ENCODE results near the gene ADAMTS3. TPM values are rescaled to one million over a fixed set of nuclear protein-coding genes. Genes with fewer than 3 reads are reported as not detected.
A peak's percentile ranks its signal among the peaks of the same experiment; 100 is the strongest.

Gene ADAMTS3
- total RNA-seq, 1 donor from 2014 or later: 0.24 TPM

DNA sequence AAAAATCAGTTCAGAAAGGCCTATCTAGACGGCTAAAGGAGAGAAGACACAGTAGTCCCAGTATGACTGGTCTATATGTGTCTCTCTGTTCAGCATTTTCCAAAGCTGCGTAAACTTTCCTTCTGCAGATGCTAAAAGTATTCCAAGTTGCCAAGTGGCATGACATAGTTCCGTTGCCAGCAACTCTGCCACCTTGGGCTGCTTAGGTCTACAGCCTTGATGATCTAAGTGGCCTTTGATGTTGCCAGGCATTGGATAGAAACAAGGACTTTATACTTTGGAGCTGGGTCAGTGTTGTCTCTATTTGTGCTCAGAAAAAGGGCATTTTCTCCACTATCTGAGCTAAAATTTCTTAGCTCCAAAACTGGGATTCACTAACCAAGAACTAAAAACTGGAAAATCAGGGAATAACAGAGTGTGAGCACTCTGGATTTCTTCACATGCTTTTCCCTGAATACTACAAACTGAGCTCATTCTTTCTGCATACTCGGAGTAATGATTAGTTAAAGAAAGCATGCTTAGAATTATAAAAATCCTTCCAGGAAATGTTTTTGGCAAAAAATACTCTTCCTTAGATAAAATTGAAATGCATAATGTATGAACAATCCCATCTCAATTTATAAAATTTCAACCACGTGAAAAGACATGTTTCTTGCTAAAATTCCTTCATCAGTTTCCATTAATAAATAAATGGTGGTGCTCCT lies 191.4 kb downstream of the ADAMTS3 start:
- DNase-seq (ENCODE audit: missing footprints) (no peak), ATAC-seq (no peak)
- intact Hi-C loops (cut with DNase I): no loop called here

DNA sequence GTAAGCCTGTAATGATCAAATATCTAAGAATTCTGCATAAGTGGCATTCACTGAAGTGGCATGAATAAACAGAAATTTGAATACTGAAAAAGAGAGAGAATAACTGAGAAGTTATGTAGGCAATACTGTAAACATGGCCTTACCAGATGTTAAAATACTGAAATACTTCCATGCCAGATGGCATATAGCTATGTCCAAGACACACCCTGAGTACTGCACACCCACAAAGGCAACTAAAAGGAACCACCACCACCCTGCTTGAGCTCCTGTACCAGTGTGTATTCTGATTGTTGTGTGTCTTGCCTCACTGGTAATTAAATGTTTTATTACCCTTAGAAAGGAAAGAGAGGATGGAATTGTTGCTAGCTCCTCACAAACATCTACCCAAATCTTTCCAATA lies 192.1 kb downstream of the ADAMTS3 start:
- intact Hi-C loops (cut with DNase I): no loop called here
- DNase-seq (ENCODE audit: missing footprints) (no peak), ATAC-seq (no peak)

DNA sequence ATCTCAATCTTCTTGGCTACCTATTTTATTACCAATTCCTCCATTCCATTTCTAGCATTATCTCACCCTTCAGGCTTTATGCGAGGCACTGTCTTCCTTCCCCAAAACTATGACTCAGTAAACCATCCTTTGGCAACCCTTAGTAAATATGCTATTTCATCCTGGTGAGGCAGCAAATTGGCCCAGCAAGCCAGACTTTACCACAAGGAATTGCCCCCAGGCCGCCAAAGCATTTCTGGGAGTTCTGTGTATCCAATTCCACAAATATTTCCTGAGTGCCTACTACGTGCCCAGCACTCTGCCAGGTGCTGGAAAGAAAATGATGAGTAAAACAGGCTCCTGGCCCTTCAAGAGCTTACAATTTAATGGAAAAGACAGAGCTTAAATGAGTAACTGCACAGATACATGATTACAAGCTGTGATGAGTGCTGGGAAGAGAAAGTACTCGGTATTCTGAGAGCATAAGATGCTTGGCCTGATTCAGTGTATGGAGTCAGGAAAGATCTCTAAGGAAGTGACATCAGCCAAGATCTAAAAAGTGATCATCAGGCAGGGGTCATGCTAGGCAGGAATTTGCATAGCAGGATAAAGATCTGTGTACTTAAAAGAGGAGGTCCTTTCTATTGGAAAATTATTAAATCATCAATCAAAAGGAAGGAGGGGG lies 193.8 kb downstream of the ADAMTS3 start:
- ATAC-seq: no peak
- intact Hi-C loops (cut with DNase I): no loop called here
- DNase-seq (ENCODE audit: missing footprints): no peak

DNA sequence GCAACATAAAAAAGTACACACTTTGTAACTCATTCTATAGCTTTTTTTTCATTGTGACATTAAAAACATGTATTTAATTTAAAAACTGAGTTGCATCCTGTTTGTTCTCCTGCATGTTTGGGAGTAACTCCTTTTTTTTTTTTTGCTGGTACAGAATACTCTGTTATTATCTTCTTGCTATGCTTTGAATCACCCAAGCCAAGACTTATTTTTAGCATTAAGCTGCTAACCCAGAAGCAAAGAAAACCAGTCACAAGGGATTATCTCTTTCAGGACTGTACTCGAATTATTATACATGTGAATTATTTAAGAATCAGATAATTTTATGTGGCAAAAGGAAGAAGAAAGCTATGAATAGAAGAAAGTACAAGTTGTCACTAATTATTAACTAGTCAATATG lies 194.9 kb downstream of the ADAMTS3 start:
- DNase-seq (ENCODE audit: missing footprints) (no peak), ATAC-seq (no peak)
- intact Hi-C loops (cut with DNase I): no loop called here

DNA sequence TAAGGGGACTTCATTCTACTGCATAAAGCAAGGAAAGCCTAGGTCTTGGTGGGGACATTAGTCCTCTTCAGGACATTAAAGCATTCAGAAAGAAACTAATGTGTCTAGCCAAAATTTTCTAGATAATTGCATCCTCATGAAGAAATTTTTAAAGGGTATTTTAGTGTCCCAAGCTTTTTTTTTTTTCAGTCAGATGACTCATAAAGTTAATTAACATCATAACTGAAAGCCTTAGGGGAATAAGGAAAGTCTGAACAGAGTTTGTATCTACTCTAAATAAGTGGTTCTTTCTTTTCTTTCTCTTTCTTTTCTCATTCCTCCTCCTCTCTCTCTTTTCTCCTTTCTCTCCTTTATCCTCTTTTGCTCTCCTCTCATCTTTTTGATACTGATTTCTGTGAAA lies 202.4 kb downstream of the ADAMTS3 start:
- DNase-seq (ENCODE audit: missing footprints): no peak
- ATAC-seq: no peak
- intact Hi-C loops (cut with DNase I): no loop called here

DNA sequence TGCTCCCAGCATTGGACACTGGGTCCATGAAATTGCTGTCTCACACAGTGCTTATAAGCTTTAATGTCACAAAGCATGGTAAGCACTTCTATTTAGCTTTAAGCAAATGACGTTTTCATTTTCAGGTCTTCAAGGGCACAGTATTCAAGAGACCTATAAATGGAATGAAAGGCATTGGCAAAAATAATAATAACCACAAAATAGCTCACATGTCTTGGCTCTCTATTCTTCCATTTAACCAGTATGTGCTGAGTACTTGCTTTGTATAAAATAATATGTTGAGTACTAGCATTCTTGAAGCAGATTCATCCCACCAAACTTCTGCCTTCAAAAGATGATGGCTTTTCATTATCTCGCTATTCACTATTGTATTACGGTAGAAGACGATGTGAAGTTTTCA lies 203.0 kb downstream of the ADAMTS3 start:
- ATAC-seq: no peak
- DNase-seq (ENCODE audit: missing footprints): no peak
- intact Hi-C loops (cut with DNase I): no loop called here

DNA sequence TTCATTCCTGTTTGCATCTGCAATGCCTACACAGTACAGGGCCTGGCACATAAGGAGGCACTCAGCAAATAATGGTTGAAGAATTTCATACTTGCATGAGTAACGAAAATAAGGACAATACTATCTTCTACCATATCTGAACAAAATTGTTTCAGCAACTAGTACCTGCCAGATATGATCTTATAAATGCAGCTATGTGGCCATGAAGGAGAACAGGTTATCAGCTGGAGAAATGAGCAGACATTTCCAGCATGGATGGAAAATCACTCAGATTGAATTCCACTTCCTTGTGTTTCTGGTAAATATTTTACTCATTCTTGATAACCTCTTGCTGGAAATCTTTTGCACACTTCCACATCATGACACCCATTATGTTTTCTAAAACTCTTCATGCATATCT lies 204.0 kb downstream of the ADAMTS3 start:
- ATAC-seq: no peak
- intact Hi-C loops (cut with DNase I): no loop called here
- no peak for DNase-seq (ENCODE audit: missing footprints)

DNA sequence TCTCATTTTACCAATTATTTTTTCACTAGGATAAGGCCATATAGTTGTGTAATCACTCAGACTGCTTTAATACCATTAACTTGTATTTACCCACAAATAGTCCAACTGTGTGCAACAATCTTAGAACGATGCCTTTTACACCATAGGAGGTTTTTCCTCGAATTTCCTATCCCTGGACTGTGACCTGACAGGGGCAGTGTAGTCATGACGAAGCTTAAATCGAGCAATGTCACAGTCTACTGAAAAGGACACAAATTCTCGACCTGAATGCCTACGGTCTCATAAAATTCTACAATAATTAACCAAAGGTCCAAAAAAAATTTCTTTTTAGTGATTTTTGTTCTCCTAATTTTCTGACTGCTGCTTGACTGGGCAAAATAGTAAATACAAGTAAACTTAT lies 208.9 kb downstream of the ADAMTS3 start:
- intact Hi-C loops (cut with DNase I): no loop called here
- DNase-seq (ENCODE audit: missing footprints): no peak
- no peak for ATAC-seq

DNA sequence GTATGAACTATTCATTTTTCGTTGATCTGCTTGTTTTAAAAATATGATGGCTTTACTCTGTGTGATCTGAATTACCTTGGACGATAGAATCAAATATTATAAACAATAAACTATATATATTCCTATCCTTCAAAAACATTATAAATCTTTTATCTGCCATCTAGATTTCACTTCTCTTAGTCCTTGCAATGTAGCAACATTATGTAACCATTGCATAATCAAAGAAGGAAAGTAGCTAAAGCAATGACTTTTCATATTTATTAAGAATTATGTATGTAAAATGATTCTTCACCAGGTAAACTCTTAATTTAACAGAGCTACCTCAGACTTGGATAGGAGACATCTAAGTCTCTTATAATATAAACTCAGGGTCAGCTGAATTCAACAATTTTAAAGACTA lies 210.5 kb downstream of the ADAMTS3 start:
- ATAC-seq (no peak), DNase-seq (ENCODE audit: missing footprints) (no peak)
- intact Hi-C loops (cut with DNase I): no loop called here

DNA sequence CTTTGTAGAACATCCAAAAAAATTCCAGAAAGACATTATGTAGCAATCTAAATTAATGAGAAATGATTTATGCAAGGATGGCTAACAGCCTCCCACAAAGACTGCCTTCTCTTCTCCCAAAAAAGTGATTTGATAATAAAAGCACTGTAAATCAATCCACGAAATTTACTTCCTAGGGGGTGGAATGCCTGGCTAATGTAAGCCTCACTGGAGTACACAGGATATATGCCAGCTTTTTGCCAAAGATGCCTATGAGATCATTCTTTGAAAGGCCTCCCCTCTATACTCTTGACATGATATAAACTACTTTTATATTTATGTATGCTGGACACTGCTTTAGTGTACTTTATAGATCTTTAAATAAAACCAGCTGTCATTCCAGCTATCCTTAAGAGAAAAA lies 211.1 kb downstream of the ADAMTS3 start:
- intact Hi-C loops (cut with DNase I): no loop called here
- no peak for DNase-seq (ENCODE audit: missing footprints)
- no peak for ATAC-seq

DNA sequence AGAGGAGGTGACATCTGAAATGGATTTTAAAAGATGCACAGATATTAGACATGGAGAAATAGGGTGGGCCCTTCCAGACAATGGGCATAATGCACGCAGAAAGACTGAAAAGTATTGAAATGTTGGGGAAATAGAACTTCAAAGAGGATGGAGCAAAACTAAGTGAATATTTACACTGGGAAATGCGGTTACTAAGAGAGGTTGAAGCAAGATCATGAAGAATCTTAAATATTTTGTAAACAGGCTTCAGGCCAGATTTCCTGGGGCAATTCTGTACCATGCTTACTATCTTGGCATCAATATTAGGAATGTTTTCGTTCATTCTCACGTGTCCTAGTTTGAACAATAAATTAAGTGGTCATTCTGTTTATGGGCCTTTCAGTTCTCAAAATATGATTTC lies 216.3 kb downstream of the ADAMTS3 start:
- DNase-seq (ENCODE audit: missing footprints) (no peak), ATAC-seq (no peak)
- intact Hi-C loops (cut with DNase I): no loop called here

DNA sequence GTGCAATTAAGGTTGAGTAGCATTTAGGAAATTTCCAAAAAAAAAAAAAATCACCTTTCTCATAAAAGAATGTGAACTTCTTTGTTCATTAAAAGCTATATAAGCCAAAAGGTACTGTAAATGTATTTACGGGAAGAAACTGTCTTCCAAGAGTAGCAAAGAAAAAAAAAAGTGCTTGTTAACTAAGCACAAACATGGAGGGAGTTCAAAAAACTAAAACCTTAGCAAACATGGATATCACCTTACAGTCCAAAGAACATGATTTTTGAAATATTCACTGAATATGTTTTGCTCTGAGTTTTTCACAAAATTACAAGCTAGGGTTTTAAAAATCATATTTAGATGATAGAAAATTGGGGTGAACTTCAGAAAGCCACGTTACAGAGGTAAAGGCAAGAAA lies 217.5 kb downstream of the ADAMTS3 start:
- no peak for DNase-seq (ENCODE audit: missing footprints)
- no peak for ATAC-seq
- intact Hi-C loops (cut with DNase I): no loop called here

DNA sequence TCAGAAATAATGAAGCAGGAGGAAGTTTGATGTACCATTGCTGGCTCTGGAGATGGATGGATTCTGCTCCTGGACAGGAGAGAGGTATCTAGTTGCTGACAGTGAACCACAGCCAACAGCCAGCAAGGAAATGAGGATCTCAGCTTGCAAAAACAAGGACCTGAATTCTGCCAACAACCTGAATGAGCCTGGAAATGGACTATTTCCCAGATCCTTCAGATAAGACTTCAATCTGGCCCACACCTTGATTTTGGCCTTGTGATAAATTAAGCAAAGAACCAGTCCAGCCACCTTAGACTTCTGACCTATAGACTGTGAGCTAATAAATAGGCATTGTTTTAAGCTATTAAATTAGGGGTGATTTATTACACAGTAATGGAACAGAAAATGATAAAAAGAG lies 220.3 kb downstream of the ADAMTS3 start:
- DNase-seq (ENCODE audit: missing footprints) (no peak), ATAC-seq (no peak)
- intact Hi-C loops (cut with DNase I): no loop called here

DNA sequence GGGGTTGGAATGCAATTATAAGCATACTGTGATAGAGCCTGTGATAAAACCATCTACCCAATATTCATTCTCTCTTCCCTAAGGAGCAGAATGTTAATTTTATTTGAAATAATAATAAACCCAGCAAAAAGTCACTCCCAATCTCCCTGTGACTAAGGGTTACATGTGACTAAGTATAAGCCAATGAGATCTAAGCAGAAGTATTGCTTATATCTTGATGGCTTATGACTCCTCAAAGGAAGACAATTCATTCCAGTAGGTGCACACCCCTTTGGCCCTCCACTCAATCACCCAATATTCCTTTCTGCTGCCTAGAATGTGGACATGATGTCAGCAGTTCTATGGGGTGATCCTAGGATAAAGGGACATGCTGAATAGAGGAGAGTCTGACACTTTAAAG lies 224.6 kb downstream of the ADAMTS3 start:
- intact Hi-C loops (cut with DNase I): no loop called here
- no peak for DNase-seq (ENCODE audit: missing footprints)
- ATAC-seq: no peak

DNA sequence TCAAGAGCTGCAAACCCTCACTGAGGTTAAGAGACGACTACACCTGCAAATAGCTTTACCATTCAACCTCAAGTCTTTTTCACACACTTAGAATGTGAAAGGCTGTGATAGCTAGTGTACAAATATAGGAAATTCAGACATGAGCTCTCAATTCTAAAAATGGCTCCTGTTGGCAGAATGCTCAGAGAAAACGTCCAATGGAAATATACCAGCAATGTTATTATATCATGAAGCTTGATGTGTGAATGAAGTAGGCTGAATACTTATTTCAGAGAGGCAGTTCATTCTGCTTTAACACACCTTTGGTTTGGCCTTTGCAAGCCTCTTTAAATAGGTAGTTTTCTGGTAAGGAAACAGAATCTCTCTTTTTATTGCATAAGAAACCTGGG lies 227.6 kb downstream of the ADAMTS3 start:
- ATAC-seq: no peak
- DNase-seq (ENCODE audit: missing footprints): no peak
- intact Hi-C loops (cut with DNase I): no loop called here

DNA sequence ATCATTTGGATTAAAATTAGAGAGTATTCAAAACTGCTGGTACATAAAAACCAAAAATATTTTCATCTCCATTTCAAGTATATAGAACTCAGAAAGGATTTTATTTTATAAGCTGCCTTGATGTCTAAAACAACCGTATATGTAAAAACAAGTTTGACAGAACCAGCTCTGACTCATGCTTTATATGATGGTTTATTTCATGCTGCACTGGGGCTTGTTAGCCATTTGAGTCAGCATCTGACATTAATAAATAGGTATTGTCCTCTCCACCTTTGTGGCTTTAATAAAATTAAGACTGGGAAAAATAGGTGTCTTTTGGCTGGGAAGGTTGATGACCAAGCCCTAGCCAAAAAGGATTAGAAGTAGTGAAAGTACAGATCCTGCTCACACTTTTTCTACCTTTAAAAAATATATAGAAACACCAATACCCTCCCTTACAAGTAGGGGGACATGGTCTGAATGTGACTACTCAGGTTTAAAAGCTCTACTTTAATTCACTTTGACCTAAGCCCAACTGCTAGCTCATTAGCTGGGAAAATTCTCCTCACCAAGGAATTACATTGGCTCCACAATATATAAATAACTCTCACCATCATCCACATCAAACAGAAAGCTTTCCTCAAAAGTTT lies 228.1 kb downstream of the ADAMTS3 start:
- ATAC-seq: no peak
- no peak for DNase-seq (ENCODE audit: missing footprints)
- intact Hi-C loops (cut with DNase I): no loop called here

DNA sequence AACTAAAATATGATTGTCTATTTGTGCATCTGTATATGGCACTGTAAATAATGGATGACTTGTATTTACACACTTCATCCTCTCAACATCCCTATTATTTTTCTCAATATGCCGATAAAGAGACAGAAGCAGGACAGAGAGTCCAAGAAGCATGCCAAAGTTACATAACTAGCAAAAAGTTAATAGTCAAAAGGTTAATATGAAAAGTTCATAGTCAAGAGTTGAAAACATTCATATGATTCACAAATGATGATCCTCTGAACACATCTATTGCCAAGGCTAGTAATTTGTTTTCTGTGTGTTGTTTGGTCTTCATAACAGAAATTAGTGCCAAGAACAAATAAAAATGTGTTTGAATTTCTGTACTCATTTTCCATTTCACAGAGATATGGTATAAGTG lies 231.0 kb downstream of the ADAMTS3 start:
- ATAC-seq: peak; percentile 23
- intact Hi-C loops (cut with DNase I): no loop called here
- DNase-seq (ENCODE audit: missing footprints): no peak

DNA sequence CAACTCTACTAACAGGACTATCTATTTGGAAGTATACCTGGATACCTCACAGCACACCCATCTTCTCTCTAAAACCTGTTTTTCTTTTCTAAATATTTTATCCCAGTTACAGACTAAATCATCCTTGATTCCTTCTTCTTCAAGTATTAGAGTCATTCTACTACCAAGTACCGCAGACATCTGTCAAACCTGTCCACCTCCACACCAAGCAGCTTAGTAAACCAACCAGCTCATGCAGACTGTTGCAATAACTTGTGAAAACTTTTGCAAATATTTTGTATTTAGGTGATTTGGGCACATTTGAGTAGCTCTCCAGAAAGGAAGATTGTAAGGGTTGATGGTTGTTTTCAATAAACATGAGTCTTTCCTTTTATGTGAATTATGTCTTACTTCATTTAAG lies 238.6 kb downstream of the ADAMTS3 start:
- ATAC-seq (no peak), DNase-seq (ENCODE audit: missing footprints) (no peak)
- intact Hi-C loops (cut with DNase I): no loop called here

DNA sequence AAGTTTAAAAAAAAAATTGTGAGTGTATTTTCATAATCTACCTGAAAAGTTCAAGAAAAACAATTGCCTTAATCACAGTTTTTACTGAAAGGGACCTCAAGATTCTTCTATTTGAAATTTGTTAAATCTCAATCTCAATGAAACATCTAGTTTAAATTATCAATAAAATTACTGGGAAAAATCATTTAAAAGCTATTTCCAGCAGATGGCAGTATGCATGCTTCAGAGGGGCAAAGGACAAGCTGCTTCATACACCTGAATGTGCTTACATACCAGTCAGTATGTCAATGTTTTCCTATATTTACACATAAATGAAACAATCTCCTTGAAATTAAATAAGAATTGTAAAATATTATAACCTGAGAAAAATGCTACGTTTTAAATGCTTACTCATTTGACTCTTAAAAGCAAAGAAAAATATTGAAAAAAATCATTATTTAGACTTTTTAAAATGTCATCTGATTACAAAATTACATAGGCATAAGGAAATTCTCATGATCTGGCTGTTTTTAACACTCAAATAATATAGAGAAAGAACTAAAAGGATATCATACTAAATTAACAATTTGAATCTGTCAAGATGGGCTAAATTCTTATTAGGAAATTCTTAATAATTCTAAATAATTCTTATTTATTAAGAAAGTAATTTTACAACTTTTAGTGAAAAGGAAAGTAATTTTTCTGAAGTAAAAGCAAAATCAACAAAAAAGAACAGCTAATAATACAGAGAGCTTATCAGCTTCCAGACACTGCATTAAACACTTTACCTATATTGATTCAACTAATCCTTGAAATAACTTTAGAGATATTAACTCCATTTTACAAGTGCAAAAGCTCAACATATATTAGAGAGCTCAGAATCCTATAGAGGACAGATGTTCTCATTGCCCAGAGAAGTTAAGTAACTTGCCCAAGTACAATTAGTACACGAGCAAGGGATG lies 242.1 kb downstream of the ADAMTS3 start:
- DNase-seq (ENCODE audit: missing footprints): no peak
- ATAC-seq: no peak
- intact Hi-C loops (cut with DNase I): no loop called here

All from Right ventricle myocardium inferior (tissue), 1 donor.